ENCODE data around the gene DTX3.

DNA sequence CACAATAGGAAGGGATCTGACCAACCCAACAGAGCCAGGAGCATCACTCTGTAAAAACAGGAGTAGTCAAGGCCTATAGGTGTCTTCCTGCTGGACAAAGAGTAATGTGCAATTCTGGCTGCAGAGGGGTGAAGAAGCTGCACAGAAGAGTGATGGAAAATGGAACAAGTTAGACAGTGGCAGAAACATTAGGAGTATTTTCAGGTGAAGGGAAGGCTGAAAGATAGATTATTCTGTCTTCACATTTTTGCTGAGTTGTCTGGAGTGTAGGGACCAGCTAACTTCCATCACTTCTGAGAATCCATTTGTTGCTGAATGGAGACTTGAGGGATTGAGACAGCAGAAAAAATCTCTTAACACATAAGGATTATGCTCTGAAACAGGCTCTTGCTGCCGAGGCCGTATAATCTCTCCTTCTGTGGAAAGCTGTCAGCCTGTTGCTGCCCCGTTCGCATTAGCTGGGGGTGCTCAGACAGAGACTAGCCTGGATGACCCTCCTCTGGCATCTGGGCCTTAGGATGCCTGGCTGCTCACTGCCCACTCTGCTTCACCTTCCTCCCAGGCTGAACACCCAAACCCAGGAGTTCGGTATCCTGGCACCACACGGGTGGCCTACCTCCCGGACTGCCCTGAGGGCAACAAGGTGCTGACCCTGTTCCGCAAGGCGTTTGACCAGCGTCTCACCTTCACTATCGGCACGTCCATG, 3.5 kb downstream of the DTX3 start:
- TF ChIP-seq GATA3 (IDR thresholded peaks at IDR 0.05; ENCODE audit: low read depth, low read length) (no peak), GATA2 (IDR thresholded peaks at IDR 0.05; ENCODE audit: low read depth, low read length) (no peak)

All from SH-SY5Y (cell line).